ENCODE data around the gene NANOS1.
"Not testable (repeated sequence)": the region's sequence is repeated elsewhere in the genome, so short reads cannot be mapped to it uniquely, and the experiment has no call there.

Gene NANOS1

GRCh38 chr10:119007211-119007574, 22.3 kb upstream of the NANOS1 start:
- DNase-seq (ENCODE audit: low spot score), result no peak

- DNase-seq (ENCODE audit: low spot score), result no peak
These were observed 8.9 kb upstream of the NANOS1 start for GRCh38 chr10:119020627-119020946.

- DNase-seq (ENCODE audit: low spot score), result no peak
These were observed 6.5 kb upstream of the NANOS1 start for GRCh38 chr10:119022846-119023552.

GRCh38 chr10:119023553-119023868, 6.0 kb upstream of the NANOS1 start:
- no peak for DNase-seq (ENCODE audit: low spot score)

- no peak for DNase-seq (ENCODE audit: low spot score)
These were observed 4.6 kb upstream of the NANOS1 start for GRCh38 chr10:119024882-119025281.

GRCh38 chr10:119025336-119025735, 4.2 kb upstream of the NANOS1 start:
- DNase-seq (ENCODE audit: low spot score), result peak; percentile 35

- DNase-seq (ENCODE audit: low spot score), result no peak
These were observed 3.7 kb upstream of the NANOS1 start for GRCh38 chr10:119025776-119026175.

- no peak for DNase-seq (ENCODE audit: low spot score)
These were observed 3.0 kb upstream of the NANOS1 start for GRCh38 chr10:119026301-119027110.

GRCh38 chr10:119028445-119028899, 1.0 kb upstream of the NANOS1 start:
- DNase-seq (ENCODE audit: low spot score), result not testable (repeated sequence)

GRCh38 chr10:119028900-119029612, 458 bp upstream of the NANOS1 start:
- peak; percentile 75 for DNase-seq (ENCODE audit: low spot score)

- DNase-seq (ENCODE audit: low spot score), result peak; percentile 71
These were observed 1.1 kb downstream of the NANOS1 start for GRCh38 chr10:119030421-119031250.

- no peak for DNase-seq (ENCODE audit: low spot score)
These were observed 2.1 kb downstream of the NANOS1 start for GRCh38 chr10:119031496-119032059.

GRCh38 chr10:119039161-119039560, 9.6 kb downstream of the NANOS1 start:
- no peak for DNase-seq (ENCODE audit: low spot score)

GRCh38 chr10:119041326-119041725, 11.8 kb downstream of the NANOS1 start:
- no peak for DNase-seq (ENCODE audit: low spot score)

GRCh38 chr10:119042169-119042568, 12.7 kb downstream of the NANOS1 start:
- DNase-seq (ENCODE audit: low spot score), result no peak

GRCh38 chr10:119045561-119045960, 16.0 kb downstream of the NANOS1 start:
- DNase-seq (ENCODE audit: low spot score), result no peak

GRCh38 chr10:119049361-119049760, 19.8 kb downstream of the NANOS1 start:
- no peak for DNase-seq (ENCODE audit: low spot score)

GRCh38 chr10:119049777-119050176, 20.3 kb downstream of the NANOS1 start:
- no peak for DNase-seq (ENCODE audit: low spot score)

- no peak for DNase-seq (ENCODE audit: low spot score)
These were observed 22.3 kb downstream of the NANOS1 start for GRCh38 chr10:119051775-119052174.

GRCh38 chr10:119055472-119055871, 26.0 kb downstream of the NANOS1 start:
- DNase-seq (ENCODE audit: low spot score), result no peak

- no peak for DNase-seq (ENCODE audit: low spot score)
These were observed 28.5 kb downstream of the NANOS1 start for GRCh38 chr10:119058010-119058409.

GRCh38 chr10:119059557-119059956, 30.0 kb downstream of the NANOS1 start:
- DNase-seq (ENCODE audit: low spot score), result no peak
